ENCODE data around the gene MTM1.

The MTM1 gene

DNA sequence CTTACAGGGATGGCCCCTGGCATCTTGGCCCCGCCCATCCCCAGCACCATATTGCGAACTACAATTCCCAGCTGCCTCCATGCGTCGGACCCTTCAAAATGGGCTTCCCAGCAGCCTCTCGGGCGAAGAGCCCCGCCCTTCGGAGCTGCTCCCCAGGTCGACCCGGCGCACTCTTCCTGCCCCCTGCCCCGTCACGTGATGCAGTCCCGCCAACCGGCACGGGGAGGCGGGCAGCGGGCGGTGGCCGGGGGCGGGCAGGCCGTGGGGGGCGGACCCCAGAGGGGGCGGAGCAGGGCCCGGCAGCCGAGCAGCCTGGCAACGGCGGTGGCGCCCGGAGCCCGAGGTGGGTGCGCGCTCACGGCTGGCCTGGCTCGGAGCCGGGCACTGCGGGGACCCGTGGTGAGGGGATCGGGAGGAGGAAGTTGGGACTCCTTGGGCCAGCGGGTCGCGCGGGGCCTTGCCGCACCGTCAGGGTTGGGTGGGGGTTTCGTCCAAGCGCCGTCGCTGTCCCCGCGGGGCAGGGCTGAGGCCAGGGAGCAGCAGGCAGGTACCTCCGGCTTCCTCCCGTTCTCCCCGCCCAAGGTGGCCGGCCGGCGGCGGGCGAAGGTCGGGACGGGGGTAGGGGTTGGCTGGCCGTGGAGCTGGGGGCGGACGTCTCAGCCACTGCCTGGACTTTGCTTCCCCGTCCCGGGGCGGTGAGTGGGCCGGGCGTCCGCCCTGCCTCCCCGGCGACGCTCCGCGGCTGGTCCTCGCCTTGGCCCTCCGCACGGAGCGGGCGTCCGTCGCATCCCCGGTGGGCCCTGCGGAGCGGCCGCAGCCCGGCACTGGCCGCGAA, at the start of gene MTM1:
TSS of gene MTM1 (plus strand) at position 302 of the 835 bp plus-strand sequence. CDS start 23,994 bp downstream, outside the sequence.
- DNase-seq (ENCODE audit: low spot score), result peak; percentile 75

DNA sequence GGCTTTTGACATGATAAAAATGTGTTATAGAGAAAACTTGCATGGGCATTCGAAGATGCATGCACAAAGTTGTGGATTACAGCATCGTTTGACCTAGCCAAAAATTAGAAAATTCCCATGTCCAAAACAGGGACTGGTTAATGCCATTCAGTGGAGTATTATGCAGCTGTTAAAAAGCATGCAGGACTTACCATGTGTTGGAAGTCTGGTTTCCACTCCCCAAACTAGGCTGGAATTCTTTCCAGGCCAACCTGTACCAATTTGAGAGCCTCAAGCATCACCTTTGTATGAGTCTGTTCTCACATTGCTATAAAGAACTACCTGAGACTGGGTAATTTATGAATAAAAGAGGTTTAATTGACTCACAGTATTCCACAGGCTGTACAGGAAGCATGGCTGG, 45.9 kb upstream of the MTM1 start:
- DNase-seq (ENCODE audit: low spot score), result no peak

DNA sequence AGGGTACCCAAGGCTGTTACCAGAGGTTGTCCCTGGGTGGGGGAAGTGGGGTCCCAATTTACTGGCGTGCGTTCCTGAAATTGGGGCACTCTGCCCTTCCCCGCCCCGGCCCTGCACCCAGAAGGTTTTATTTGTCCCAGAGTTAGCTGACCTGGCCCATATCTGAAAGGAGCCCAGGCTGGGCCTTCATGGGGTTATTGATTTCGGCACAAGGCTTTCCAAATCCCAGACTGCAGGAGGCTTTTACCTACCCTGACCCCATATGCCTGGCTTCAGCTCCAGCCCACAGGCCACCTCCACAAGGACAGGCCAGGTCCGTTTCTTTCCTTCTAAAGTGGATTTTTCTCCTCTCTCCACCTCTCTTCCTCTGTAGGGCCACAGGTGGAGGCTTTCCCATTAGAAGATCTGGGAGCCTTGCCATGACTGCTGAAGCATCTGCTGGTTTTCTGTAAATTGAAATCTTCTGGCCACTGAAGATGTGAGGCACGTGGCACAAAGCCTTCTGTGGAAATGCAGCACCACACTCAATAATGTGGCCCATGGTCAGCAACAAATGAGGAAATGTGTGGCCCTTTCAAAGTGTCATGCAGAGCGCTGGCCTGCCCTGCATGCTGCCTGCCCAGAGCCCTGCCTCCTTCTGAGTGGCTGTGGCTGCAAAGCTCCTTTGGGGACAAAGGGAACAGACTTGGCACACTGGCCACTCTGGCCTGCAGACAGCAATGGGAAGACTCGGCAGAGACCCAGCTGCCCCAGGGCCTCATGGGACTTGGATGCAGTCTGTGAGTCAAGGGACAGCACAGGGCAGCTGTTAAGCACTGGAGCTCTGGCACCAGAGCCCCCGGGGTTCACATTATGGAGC, 43.1 kb upstream of the MTM1 start:
- DNase-seq (ENCODE audit: low spot score), result no peak

DNA sequence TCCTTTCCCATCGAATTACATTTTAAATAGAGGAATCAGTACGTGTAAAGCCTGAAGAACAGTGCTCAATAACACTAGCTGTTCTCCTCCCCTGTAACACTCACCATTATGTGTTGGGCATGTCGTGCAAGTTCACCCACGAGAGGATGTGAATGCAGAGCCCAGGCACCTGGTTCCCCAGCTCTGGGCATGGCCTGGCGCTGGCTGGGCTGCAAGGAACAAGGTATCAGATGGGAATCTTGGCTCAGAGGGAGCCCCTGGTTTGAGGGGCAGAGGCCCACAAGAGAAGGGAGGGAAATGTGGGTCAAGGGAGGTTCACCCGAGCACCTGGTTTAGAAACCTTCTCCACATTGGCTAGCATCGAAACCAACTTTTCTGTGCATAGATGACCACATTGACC, 41.7 kb upstream of the MTM1 start:
- no peak for DNase-seq (ENCODE audit: low spot score)

DNA sequence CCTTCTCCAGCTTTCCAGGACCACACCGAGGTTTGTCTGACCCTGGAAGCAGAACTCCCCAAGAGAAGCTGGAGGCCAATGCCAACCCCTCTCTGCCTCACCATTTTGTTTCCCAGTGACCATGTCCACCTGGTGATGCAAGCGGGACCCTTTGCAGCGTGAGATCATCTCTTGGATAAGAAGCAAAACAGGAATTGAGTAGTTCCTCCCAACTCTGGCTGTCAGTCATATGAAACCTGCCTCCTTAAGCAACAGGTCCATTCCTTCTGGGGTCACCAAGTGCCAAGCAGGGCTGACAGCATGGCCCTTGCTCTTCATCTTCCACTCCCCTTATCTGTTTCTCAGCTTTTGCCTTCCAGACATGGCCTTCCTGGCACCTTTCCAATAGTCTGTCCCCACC, 41.3 kb upstream of the MTM1 start:
- no peak for DNase-seq (ENCODE audit: low spot score)

DNA sequence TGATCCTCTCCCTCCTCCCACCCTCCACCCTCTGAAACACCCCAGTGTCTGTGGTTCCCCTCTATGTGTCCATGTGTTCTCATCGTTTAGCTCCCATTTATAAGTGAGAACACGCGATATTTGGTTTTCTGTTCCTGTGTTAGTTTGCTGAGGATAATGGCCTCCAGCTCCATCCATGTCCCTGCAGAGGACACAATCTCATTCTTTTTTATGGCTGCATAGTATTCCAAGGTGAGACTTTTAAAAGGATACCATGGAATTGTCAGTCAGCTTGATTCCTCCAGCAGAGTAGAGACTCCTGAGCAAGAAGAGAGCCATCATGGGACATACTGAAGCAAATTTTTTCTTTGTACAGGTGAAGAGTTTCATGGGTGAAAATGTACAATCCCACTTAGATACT, 38.8 kb upstream of the MTM1 start:
- DNase-seq (ENCODE audit: low spot score), result no peak

DNA sequence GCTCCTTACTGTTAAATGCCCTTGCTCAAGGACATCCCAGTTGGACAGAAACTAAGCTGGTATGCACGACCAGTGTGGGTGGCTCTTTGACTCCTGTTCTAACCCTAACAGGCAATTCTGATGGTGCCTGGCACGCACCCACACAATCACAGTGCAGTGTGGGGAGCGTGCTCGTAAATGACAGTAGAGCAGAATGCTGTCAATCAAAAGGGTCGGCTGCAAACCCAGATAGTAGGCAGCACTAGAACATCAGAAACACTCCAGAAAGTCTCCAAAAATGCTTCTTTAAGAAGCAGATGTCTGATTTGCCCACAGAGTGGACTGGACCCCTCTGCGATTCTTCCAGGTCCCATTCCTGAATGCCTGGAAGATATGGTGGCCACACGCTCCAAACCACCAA, 37.6 kb upstream of the MTM1 start:
- no peak for DNase-seq (ENCODE audit: low spot score)

DNA sequence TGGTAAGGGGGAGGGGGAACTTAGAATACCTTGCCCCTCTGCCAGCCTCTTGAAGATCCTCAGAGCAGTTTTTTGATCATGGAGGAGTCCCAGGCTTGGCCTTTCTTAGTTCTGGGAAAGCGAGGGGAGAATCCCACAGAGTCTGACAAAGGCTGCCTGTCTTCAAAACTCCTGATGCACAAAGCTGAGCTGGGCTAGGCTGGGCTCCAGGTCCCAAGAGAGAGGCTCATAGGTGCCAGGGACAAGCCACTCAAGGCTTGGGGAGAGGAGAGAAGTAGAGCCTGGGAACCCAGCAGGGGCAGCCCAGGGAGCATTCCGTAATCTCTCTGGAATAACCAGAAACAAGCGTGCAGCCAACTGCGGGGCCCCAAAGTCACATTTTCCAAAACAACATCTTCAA, 37.0 kb upstream of the MTM1 start:
- DNase-seq (ENCODE audit: low spot score), result no peak

DNA sequence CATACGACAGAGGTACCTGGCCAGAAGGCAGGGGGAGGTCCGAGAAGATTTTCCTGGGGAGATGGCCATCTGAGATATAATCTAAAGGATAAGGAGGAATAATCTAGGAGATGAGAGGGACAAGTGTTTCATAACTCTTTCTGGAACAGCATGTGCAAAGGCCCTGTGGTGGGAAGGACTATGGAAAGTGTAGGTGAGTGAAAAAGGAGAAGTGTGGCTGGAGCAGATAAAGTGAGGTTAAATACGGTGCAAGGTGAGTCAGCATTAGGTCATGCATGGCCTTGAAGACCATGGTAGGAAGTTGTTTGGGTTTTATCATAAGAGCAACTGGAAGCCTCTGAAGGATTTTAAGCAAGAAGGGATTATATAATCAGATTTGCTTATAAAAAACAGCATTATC, 34.6 kb upstream of the MTM1 start:
- DNase-seq (ENCODE audit: low spot score), result no peak

DNA sequence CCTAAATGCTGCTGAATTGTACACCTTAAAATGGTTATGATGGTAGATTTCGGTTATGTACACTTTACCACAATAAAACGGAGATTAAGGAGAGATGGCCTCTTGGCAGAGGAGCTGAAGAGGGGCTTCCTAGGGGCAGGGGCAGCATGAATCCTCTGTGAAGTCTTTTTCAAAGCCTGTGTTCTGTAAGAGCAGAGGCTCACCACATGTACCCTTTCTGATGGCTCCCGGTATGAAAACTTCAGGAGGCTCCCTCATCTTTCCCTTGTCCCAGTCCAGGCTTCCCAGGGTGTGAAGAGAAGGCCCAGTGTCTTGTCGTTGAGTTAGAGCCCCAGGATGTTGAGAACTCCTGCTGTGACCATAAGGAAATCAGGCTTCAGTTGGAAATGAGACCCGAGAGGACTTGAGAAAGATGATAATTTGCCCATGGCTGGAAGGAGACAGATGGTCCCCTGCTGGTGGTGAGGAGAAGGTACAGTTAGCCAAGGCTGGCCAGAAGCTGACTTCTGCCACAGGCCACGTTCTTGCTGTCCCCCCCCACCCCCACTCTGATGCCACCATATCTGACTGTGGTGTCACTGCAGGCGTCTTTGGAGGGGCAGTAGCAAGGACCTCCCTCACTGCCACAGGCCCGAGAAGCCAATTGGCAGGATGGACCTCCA, 31.8 kb upstream of the MTM1 start:
- DNase-seq (ENCODE audit: low spot score), result no peak

DNA sequence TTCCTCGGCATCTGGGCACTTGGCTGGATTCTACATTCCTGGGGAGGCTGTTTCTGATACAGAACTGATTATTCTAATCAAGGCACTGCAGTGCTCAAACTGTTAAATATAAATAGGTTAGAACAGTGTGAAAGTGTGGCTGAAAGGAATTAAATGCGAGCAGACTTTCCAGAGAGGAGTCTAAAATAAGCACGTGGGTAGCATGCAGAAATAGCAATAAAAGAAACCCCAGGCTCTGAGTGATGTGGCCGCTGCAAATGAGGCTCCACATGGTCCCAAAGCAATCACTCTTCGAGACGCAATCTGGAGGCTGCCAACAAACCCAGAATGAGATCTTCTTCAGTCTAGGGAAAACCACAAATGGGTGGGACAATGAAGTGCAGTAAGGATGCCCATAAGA, 30.6 kb upstream of the MTM1 start:
- DNase-seq (ENCODE audit: low spot score), result no peak

DNA sequence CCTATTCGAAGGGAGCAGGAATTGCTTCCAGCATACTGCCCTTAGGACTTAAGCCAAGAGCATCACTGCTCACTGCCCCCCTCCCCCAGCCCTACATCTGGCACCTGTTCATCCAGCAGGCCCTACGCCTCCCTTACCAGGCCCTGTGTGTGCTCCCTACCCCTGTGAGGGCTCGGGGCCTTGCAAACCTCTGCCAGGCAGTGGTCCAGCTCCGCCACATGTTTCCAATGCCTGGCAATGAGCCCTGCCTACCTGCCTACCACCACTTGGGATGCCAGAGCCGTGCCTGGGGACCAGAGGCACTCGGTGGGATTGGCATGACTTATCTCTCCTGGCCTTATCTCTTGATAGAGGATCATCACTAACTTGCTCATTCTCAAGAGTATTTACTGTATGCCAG, 27.5 kb upstream of the MTM1 start:
- no peak for DNase-seq (ENCODE audit: low spot score)

DNA sequence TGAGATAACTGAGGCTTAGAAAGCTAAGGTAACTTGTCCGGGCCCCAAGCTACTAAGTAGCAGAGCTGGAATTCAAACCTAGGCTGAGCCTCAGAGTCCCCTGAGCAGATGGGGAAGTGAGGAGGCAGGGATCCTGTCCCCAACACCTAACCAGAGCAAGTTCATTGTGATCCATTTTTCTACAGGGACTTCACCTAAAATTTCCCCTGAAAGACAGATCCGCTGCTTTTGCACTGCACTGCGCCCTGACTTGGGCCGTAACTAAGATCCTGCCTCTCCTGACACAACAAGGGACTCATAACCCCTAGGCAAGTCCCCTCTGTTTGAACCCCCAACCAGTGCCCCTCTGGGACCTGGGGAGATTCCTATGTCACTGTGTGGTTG, 25.6 kb upstream of the MTM1 start:
- DNase-seq (ENCODE audit: low spot score), result no peak

DNA sequence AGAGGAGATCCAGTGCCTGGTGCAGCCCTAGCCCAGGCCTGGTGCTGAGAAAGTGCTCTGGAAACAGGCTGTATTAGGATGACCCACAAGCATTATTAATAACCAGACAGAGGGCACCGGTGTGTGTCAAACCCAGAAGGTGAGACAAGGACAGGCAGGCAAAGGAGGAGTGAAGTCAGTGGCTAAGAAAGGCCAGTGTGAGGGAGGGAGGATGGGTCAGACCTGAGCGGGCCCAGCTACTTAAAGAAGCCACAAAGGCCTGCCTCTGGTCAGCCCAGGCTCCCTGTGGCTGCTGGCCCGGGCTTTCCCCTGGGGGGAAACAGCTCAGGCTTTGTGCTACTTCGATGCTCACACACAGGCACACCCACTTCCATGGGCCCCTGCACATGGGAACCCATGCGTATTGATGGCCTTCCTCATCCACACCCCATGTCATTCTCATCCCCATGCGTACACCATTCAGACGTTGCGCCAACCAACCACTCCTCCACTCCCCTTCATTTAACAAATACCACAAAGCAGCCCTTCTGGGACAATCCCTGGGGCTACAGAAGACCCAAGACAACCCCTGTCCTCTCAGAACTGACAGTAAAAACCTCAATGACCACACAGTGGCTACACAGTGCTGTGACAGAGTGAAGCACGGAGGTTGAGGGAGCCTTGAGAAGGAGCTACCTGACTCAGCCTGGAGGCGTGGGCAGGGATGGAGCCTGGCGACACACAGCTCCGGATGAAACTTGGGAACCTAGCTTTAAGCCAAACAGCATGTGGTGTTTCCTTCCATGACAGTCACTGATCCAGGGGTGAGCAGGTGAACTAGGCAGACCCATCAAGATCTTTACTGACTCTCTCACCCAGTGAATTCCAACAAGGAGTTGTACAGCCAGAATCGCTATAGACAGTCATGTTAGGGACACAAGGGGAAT, 24.9 kb upstream of the MTM1 start:
- no peak for DNase-seq (ENCODE audit: low spot score)

DNA sequence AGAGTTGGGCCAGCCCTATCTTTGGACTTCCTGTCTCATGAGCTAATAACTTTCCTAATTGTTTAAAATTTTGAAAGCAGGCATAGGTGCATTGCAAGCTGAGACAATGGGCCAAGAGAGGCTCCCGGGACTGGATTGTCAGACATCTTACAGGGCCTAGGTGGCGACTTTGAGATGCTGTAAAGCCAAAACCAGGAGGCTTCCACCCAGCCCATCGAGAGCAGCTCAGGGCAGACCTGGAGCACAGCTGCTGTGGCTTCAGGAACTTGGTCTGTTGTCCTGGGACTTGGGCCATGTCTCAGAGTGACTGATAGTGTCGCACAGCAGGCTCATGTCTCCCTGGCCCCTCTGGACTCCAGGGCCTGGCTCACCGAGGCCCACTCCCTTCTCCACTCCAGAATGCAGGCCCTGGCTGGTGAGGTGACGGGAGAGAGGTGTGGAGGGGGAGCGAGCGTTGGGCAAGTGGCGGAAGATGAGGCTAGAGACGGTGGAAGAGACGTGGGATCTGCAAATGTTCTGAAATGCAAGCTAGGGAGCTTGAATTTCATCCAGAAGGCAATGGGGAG, 24.1 kb upstream of the MTM1 start:
- DNase-seq (ENCODE audit: low spot score), result peak; percentile 27

DNA sequence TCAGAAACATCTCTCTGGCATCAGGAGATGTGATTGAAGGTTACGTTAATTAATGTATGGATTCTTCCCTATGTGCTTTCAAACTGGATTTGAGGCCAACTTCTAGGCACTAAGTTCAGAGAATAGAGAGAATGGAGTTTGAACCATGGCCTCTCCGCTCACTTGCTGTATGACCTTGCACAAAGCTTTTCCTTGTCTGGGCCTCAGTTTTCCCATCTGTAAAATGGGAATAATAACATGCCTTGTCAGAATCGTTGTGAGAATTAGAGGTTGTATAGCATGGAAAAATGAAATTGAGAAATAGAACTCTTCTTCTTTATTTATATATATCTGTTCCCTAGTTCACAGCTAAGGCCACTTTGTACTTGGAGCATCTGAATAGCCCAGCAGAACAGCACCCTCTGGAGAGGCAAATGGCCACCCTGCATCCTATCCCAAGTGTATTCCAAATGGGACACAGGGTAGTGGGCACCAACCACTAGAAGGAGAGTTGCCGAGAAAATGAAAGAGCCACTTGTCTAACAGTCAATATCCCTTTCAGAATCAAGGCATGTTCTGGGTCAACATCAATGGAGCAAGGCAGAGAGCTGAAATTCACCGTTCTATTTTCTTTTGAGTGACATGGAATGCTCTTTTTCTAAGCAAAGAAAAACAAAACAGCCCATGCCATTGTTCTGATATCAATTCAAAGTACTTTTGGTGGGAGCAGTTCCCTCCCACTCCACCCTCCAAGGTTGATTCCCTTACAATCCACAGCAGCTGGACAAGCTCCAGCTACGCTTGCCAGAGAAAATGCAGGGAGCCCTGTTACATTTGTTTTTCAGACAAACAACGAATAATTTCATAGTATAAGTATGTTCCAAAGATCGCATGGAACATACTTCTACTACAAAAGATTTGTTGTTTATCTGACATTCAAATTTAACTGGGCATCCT, 23.3 kb upstream of the MTM1 start:
- no peak for DNase-seq (ENCODE audit: low spot score)

DNA sequence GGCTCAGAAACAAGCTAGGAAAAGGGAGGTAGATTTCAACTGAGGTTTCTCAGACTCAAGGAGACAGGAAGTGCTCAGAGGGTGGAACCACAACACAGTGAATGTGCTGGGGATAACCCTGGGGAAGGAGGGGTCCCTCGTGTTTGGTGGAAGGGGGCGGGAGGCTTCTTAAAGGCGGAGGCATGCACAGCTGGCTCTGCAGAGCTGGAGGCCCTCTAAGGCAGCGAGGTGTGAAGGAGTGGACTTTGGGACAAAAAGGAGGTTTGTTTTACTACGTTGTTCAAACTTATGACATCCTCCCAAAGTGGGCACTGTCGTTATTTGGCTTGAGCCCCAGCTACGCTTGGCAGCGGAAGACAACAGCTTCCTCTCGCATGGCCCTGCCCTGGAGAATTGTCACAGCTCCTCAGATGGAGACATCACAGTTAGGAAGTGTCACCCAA, 21.7 kb upstream of the MTM1 start:
- DNase-seq (ENCODE audit: low spot score), result no peak

DNA sequence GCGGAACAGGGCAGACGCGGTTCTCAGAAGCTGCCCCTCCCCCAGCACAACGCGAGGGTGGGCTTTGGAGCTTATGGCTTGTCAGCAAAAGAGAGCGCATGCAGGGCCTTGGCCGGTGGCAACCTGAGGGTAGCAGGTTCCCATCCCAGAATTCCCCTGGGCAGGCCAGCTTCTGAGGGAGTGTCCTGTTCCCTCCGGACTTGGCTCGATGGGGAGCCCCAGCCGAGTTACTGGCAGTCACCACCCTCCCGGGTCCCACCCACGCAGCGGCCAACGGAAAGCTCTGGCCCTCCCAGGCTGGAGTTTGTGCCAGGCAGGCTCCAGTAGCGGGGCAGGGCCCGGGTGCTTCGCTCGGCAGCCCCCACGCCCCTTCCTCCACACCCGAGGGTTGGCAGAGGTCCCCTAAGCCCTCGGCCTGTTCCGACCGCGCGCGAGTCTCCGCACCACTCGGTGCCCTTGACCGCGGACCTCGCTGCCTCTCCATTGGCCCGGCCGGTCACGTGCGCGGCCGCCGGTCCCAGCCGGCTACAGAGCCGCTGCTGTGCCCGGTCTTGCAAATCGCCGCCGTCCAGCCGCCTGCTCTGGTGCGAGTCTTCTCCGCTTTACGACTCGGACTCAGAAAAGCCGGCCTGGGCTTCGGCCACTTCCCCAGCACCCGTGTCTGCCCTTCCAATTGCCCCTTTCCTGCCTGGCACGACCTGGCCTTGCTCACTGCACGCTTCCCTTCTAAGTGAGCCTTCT, 20.9 kb upstream of the MTM1 start:
- peak; percentile 43 for DNase-seq (ENCODE audit: low spot score)

DNA sequence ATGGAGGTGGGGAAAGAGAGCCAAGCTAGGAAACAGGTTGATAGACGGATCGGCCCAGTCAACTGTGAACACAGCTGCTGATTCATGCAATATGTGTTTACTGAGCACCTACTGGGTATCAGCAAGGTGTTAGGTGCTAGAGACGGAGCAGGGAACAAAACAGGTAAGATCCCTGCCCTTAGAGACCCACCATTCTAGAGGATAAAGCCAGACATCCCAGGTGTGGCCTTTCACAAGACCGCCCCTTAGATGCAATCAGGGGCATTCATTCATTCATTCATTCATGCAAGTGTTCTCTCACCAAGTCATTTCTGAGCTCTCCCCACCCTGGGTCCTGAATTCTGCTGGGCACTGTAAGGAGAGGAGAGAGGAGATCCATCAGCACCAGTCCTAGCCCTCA, 20.2 kb upstream of the MTM1 start:
- DNase-seq (ENCODE audit: low spot score), result no peak
